HEK293 (cell line): ENCODE results near the gene AKAP8L.

Source experiments
- BCL11B ChIP-seq: fragments of 450-650 bp; formaldehyde crosslinking; IDR thresholded peaks from 2 replicates; pipeline ENCODE4 v1.5.1; 2016; ENCODE audit warnings: low read depth, missing biosample characterization, missing genetic modification characterization
- CTCF ChIP-seq: fragments of 450-650 bp; formaldehyde crosslinking; IDR thresholded peaks from 2 replicates; pipeline ENCODE4 v1.5.1; 2016; ENCODE audit warnings: missing biosample characterization, missing genetic modification characterization
- KLF10 ChIP-seq: fragments of 450-650 bp; IDR thresholded peaks from 2 replicates; pipeline ENCODE4 v1.5.1; 2018; ENCODE audit warnings: missing biosample characterization, mild to moderate bottlenecking, missing genetic modification characterization
- REST ChIP-seq: fragments of 450-650 bp; formaldehyde crosslinking; IDR thresholded peaks from 2 replicates; pipeline ENCODE4 v1.5.1; 2016; ENCODE audit warnings: missing biosample characterization, missing genetic modification characterization
- ZBTB49 ChIP-seq: fragments of 450-650 bp; formaldehyde crosslinking; IDR thresholded peaks from 2 replicates; pipeline ENCODE4 v1.5.1; 2016; ENCODE audit warnings: missing biosample characterization, missing genetic modification characterization, low read depth
- ZNF114 ChIP-seq: fragments of 450-650 bp; formaldehyde crosslinking; IDR thresholded peaks from 2 replicates; pipeline ENCODE4 v1.5.0; 2017; ENCODE audit warnings: missing biosample characterization, missing genetic modification characterization
- ZNF121 ChIP-seq: fragments of 450-650 bp; formaldehyde crosslinking; IDR thresholded peaks from 2 replicates; pipeline ENCODE4 v1.5.1; 2016; ENCODE audit warnings: missing biosample characterization, missing genetic modification characterization
- ZNF266 ChIP-seq: fragments of 450-650 bp; formaldehyde crosslinking; IDR thresholded peaks from 2 replicates; pipeline ENCODE4 v1.5.1; 2016; ENCODE audit warnings: missing biosample characterization, missing genetic modification characterization, low read depth
- ZNF274 ChIP-seq, 2 experiments: fragments of 200-500 bp in 1 of 2; fragments of 450-650 bp in 1 of 2; sonication (Bioruptor generic) in 1 of 2; formaldehyde crosslinking in 1 of 2; IDR thresholded peaks; 2 replicates each; pipeline versions ENCODE4 v1.5.1 to v1.6.1; 2014 to 2016; ENCODE audit warnings: borderline replicate concordance in 1 of 2, inconsistent platforms in 1 of 2, low read length in 1 of 2, missing biosample characterization in 1 of 2, missing genetic modification characterization in 1 of 2
- ZNF341 ChIP-seq: fragments of 450-650 bp; formaldehyde crosslinking; IDR thresholded peaks from 2 replicates; pipeline ENCODE4; 2016; ENCODE audit warnings: low read depth, missing biosample characterization, missing genetic modification characterization
- ZNF785 ChIP-seq: fragments of 450-650 bp; formaldehyde crosslinking; IDR thresholded peaks from 2 replicates; pipeline ENCODE4 v1.5.1; 2016; ENCODE audit warnings: missing biosample characterization, missing genetic modification characterization

GRCh38 chr19:15422296-15423075 is 3.7 kb upstream of the AKAP8L start:
- no peak for TF ChIP-seq ZBTB49 (tag by site-specific recombination)
- no peak for TF ChIP-seq ZNF274 (IDR thresholded peaks at IDR 0.05; ENCODE audit: low read length)
- no peak for TF ChIP-seq ZNF274 (tag by site-specific recombination; IDR thresholded peaks at IDR 0.05; ENCODE audit: borderline replicate concordance)
- no peak for TF ChIP-seq CTCF (tag by site-specific recombination)
- TF ChIP-seq ZNF114 (tag by site-specific recombination), result no peak
- TF ChIP-seq ZNF121 (tag by site-specific recombination), result no peak
- no peak for TF ChIP-seq BCL11B
- no peak for TF ChIP-seq REST (tag by site-specific recombination)
- no peak for TF ChIP-seq ZNF266
- no peak for TF ChIP-seq ZNF341
- TF ChIP-seq KLF10 (tag by site-specific recombination), result no peak
- TF ChIP-seq ZNF785 (tag by site-specific recombination), result no peak
